Hepatocyte (in vitro differentiated cells): ENCODE data around the gene DOCK1.

ENCODE experiments used
- EZH2 ChIP-seq: fragments of 200-600 bp; sonication (generic); IDR thresholded peaks from 2 replicates; pipeline ENCODE4 v1.6.1; 2016; ENCODE audit warnings: antibody characterized with exemption, mild to moderate bottlenecking, borderline replicate concordance
- EZH2phosphoT487 ChIP-seq: fragments of 200-600 bp; sonication (generic); IDR thresholded peaks from one replicate; pipeline ENCODE4 v1.6.1; 2018; ENCODE audit warnings: antibody characterized with exemption, mild to moderate bottlenecking, low read depth, moderate library complexity; ENCODE audit not compliant: unreplicated experiment, severe bottlenecking
- TF ChIP-seq, protein P1 (sequence below): fragments of 200-600 bp; sonication (generic); IDR thresholded peaks from 2 replicates; pipeline ENCODE4 v1.5.1; 2016; ENCODE audit warnings: antibody characterized with exemption, mild to moderate bottlenecking; ENCODE audit not compliant: poor library complexity

DNA sequence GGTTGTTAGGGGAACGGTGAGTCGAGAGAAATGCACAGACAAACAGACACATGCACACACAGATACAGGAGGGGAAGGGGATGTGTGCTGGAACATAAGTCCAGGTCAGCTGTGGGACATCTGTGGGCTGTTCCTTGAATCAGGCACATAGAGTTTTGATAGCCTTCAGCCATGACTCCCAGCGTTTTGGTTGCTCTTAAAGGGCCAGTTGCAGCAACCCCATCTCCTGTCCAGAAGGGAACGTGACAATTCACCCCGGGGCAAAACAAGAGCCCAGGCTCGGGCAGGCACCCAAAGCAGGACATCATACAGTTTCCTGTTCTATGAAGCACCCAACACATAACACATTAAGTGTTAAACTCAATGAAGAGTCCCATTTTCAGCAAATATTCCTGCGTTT, 281.6 kb downstream of the DOCK1 start:
- TF ChIP-seq, protein P1, sequence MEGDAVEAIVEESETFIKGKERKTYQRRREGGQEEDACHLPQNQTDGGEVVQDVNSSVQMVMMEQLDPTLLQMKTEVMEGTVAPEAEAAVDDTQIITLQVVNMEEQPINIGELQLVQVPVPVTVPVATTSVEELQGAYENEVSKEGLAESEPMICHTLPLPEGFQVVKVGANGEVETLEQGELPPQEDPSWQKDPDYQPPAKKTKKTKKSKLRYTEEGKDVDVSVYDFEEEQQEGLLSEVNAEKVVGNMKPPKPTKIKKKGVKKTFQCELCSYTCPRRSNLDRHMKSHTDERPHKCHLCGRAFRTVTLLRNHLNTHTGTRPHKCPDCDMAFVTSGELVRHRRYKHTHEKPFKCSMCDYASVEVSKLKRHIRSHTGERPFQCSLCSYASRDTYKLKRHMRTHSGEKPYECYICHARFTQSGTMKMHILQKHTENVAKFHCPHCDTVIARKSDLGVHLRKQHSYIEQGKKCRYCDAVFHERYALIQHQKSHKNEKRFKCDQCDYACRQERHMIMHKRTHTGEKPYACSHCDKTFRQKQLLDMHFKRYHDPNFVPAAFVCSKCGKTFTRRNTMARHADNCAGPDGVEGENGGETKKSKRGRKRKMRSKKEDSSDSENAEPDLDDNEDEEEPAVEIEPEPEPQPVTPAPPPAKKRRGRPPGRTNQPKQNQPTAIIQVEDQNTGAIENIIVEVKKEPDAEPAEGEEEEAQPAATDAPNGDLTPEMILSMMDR = no peak
- TF ChIP-seq EZH2 = no peak
- no peak for TF ChIP-seq EZH2phosphoT487
